Activated CD8-positive, alpha-beta memory T cell treated with anti-CD3 and anti-CD28 coated beads, Interleukin-2, amount 50 U/mL, for 24 hours (primary cell): ENCODE measurements around the gene MUS81.
A peak's percentile ranks its signal among the peaks of the same experiment; 100 is the strongest.
"Not testable (repeated sequence)": the region's sequence is repeated elsewhere in the genome, so short reads cannot be mapped to it uniquely, and the experiment has no call there.

Experiments used
- DNase-seq: peaks from one replicate; pipeline ENCODE4 v3.0.0-alpha.2; 2020; ENCODE audit errors: extremely low read depth

Gene MUS81, protein sequence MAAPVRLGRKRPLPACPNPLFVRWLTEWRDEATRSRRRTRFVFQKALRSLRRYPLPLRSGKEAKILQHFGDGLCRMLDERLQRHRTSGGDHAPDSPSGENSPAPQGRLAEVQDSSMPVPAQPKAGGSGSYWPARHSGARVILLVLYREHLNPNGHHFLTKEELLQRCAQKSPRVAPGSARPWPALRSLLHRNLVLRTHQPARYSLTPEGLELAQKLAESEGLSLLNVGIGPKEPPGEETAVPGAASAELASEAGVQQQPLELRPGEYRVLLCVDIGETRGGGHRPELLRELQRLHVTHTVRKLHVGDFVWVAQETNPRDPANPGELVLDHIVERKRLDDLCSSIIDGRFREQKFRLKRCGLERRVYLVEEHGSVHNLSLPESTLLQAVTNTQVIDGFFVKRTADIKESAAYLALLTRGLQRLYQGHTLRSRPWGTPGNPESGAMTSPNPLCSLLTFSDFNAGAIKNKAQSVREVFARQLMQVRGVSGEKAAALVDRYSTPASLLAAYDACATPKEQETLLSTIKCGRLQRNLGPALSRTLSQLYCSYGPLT

DNA sequence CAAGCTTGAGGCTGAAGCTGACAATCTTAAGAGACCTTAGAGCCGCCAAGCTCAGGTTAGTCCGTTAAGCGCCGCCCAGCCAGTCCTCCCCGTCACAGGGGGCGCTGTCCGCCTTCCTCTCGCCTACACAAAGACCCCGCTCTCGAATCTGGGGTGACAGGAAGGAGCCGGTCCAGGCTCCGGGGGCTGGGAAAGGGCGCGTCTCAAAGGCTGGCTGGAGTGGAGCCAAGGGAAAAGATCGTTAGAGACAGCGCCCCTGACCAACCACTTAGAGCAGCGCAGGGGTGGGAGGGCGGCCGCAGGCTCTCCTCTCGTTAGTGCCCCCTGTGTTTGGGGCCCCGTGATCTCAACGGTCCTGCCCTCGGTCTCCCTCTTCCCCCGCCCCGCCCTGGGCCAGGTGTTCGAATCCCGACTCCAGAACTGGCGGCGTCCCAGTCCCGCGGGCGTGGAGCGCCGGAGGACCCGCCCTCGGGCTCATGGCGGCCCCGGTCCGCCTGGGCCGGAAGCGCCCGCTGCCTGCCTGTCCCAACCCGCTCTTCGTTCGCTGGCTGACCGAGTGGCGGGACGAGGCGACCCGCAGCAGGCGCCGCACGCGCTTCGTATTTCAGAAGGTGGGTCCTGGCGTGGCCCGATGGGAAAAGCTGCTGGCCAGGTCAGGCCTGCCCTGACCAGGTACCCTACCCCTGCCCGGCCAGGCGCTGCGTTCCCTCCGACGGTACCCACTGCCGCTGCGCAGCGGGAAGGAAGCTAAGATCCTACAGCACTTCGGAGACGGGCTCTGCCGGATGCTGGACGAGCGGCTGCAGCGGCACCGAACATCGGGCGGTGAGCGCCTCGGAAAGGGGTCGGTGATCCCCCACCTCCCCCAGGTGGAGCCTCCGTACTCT lies at the start of gene MUS81:
Gene MUS81 (plus strand): TSS at position 156 of the 887 bp plus-strand sequence. CDS start 321 bp downstream, at position 477.
- peak; percentile 93 for DNase-seq

DNA sequence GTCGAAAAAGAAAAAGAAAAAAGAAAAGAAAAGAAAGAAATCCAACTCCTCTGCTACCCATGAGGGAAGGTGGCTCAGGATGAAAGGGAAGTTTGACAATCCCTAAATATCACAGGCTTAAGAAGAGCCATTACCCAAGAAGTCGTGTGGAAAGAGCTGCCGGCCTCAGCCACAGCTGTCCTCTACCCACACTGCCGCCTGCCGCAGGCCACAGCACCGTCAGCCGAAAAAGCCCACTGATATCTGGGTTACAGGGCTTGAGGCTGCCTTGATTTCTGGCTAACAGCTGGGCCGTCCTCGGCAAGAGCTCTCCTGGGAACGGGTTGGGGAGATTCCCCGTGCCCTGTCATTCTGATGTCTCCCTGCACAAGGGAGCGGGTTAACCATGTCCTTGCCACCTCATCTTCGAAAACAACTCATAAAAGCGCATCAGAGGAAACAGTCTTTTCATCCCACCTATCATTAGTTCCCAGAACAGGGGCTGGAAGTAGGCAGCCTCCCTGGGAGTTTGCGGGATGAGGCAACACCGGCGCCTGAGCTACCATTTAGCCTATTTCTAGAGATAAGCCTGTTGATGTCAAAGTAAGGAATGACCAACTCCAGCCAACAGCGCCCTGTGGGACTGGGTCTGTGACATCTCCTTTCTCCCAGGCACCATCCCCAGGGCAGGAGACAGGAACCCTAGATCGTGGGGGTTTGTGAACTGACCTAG lies 48.3 kb upstream of the MUS81 start:
- no peak for DNase-seq

DNA sequence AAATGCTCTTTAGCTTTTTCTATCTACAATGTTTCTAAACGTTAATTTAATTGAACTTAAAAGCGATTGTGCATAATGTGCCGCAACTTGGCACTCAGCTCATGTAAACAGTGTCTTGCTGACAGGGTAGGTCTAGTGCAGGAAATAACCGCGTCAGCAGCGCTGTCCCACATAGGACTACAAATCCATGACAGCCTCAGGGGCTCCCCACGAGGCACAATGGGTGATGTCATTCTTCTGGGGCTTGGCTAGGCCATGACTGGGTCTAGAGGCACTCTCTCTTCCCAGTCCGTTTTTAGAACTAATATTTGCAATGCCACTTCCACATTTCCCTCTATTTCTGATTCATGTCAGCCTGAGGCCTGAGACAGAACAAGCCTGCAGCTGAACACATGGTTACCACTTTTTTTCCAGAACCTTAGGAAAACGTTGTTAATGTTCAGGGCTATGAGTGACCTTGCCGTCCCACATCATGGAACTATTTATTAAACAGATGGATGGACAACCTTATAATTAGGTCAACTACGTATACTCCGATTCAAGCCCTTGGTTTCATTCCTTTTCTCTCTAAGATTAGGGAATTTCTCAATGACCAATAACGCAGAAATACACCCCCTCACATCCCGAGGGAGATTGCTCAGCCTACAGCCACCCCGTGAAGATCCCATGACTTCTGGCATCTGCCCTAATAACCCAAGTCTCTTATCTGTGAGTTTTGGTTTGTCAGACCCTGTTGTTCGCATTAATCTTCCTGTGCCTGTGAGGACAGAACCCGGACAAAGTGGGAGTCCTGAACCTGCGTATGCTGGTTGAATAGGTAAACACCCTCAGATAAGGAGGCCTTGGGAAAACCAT lies 45.9 kb upstream of the MUS81 start:
- no peak for DNase-seq

DNA sequence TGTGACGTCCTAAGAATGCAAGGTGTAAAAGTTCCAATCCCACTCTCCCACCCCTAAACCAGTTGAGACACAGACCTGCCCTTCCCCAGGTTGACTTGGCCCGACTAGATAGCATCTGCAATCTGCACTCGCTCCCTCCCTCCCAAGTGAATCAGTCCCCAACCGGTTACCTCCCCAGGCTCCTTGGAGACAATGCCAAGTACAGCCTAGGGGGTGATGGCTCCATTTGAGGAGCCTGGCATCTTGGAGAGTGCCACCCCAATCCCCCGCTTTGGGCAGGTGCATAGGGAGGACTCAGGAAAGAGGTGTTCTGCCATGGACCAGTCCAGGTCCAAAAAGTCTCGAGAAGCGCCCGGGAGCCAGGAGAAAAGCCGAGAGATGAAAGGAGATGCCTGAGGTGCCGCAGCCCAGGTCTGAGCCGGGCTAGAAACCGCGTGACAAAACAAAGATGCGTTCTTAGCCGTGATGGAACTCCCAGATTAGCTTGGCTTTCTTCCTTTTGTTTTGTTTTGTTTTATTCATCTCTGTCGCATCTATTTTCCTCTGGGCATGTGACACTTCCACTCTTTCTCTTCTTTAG lies 45.2 kb upstream of the MUS81 start:
- DNase-seq = no peak

DNA sequence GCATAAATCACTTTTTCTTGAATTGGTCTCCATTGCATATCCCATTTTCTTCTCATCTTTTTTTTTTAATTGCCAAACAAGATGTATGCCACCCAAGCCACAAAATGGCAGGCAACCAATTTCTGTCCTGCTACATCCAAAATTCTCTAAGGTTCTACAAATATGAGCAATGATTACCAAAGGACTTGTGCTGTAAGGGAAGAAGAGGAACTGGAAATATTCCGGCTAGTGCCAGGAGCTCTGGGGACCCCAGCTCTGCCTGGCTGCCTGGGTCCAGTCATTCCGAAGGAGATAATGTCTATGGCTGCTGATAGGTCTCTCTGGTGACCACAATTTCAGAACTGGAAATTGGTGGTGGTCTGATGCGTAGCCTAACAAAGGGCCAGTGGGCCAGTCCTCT lies 43.5 kb upstream of the MUS81 start:
- no peak for DNase-seq

DNA sequence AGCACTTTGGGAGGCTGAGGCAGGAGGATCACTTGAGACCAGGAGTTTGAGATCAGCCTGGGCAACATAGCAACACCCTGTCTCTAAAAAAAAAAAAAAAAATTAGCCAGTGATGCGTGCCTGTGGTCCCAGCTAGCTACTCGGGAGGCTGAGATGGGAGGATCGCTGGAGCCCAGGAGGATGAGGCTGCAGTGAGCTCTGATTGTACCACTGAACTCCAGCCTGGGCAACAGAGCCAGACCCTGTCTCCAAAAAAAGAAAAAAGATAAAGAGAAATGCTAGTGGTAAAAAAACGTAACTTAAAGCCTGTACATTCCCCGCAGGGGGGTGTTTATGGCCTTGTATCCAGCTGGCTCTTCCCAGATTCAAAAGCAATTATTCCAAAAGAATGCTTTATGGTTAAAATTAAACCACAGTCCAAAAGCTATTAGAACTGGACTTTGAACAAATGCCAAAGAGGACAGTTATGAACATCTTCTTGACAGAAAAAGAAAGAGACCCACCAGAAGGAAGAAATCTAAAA lies 42.9 kb upstream of the MUS81 start:
- no peak for DNase-seq

DNA sequence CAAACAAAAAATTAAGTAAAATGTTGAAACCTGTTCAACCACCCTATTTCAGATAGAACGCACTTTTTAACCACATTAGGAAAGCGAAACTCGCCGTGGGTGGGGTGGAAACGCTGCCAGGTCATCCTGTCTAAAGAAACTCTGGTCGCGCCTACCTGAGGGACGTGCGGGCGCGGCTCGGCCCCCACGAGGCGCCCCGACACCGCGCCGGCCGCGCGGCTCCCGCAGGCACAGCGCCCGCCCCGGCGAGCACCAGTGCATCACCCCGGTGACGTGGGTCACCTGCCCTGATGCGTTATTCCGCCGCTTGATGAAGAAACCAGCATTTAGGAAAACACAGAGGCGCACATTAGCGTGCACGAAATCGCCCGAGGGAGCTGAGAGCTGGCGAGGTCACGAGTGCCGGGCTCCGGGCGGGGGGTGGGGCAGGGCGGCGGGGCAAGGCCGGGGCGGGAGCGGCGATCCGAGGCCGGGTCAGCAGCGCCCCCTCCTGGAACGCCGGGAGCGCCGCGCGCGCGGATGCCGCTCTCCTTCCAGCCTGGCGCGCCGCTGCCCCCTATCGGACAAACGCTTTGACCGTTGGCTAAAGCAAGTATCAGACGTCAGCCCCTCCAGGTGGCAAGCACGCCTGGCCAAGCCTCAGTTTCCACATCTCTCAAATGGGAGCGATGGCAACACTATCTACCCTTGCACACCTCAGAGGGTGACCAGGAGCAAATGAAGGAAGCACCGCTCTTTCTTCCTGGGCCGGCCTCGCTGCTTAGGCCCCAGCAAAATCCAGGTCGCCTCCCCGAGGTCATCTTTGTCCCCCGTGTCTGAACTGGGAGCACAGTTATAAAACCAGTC lies 42.2 kb upstream of the MUS81 start:
- peak; percentile 87 for DNase-seq

DNA sequence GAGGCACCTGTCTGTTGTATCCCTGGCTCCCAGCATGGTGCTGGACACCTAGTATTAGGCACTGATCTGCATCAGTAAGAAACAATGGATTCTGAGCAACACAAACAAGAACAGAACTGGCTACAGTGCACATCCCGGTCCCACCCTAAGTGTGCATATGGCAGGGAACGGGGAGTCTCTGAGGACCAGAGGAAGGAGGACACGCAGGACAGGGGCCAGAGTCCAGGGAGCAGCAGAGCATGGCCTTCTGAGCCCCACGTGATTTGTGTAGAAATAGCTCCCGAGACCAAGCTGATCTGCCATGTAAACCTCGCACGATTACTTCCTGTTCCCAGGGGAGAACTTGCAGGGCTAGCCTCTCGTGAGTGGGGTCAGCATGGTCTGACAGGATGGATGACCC lies 39.1 kb upstream of the MUS81 start:
- no peak for DNase-seq

DNA sequence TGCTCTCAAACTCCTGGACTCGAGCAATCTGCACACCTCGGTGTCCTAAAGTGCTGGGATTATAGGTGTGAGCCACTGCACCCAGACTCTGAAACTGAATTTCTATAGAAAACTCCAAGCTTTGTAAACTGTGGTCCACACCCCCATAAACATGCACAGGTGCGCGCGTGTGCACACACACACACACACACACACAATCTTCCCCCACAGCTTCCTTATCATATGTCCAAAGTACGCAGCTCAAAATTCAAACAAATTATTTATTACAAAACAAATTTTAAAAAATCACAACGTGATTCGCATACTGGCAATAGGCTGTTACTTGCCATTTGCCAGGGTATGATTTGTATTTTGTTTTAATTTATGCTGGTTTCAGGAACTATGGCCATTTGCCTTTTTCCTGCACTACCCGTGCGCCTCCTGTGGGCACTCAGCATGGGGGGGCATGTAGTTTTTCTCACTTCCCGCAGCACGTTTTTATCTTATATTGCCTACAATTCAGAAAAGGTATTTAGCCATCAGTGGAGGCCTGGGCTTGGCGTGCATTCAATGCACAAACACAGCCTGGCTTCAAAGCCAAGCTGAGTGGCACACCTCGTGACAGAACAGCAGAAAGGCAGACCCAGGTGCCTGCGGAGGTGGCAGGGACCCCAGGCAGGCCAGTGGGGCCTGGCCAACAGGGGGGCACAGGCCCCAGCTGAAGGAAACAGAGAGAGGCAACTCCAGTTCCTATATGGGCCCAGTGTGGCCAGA lies 37.3 kb upstream of the MUS81 start:
- DNase-seq = no peak

DNA sequence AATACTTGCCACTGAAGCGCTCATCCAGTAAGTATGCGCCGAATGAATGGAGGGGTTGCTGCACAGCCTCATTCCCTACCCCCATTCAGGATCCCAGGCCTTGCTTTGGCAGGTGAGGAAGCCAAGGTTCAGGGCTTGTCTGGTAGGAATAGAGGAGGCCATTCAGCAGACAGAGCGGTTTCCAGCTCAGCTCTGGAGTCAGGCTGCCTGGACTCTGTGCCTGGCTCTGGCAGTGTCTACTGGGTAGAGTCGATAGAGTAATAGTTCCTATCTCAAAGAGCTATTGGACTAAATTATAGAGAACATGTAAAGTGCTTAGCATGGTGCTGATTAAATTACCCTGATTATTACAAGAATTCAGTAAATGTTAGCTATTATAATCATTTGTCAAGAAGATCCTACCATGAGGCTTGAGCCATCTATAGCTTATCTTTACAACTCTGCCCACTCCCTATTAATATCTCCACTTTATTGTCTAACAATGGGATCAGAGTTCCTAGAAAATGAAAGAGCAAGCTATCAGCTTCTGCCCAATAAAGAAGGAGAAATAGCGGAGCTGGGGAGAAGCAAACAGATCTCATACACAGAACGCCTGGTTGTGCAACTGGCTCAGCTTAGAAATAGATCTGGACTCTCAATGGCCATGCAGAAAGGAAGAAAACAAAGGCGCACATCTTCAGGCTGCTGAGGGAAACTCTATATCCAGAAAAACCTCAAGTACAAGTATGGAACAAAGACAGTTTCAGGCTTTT lies 33.1 kb upstream of the MUS81 start:
- DNase-seq = no peak

DNA sequence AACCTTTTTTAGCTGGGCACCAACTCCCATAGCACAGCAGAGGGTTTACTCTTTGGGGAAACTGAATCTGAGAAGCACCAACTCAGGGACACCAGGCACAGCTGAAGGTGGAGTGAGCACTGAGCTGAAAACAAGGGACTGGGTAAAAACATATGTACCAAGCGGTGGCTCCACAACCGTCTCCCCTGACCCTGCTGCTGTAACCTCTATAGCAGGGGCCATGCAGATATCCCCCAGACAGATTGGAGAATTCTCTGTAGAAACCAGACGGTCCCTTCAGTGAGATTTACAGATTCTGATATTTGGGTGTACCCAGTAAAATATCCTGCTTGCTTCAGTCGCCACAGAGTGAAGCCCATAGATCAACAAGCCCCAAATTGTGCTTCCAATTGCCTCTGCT lies 30.8 kb upstream of the MUS81 start:
- no peak for DNase-seq

DNA sequence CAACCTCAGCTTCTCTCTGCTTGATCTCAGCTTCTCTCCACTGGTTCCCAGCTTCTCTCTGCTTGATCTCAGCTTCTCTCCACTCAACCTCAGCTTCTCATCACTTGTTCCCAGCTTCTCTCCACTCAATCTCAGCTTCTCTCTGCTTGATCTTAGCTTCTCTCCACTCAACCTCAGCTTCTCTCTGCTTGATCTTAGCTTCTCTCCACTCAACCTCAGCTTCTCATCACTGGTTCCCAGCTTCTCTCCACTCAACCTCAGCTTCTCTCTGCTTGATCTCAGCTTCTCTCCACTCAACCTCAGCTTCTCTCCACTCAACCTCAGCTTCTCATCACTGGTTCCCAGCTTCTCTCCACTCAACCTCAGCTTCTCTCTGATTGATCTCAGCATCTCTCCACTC lies 28.0 kb upstream of the MUS81 start:
- not testable (repeated sequence) for DNase-seq

DNA sequence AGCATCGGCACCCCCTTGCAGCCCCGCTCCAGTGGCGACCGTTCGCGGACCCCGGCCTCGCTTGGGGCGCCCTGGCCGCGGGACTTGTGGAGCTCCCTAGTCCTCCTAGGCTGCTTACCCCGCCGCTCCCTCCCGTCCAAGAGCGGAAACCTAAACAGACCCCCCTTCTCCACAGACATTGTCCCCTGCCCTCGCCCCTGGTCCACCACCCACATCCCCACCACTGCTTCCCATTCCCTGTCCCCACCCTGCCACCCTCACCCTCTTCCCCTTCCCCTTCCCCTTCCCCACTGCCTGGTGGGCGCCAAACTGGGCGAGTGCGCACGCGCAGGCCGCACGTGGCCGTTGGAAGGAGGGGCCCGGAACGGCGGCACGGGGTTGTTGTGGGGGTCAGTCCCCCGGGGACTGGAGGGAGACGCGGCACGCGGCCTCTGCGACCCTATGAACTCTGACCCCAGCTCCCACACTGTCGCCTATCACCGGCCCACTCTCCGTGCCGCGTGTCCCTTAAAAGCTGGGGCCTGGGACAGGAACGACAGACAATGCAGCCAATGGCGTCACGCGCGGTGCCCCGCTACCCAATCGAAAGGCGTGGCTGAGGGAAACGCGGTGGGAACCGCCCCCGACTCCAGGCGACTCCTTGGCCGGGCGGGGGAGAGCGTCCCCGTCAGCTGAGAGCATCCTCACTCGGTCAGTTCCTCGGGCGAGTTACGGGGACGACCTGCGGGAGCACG lies 26.8 kb upstream of the MUS81 start, which contains the start of gene SNX32:
Gene SNX32 (plus strand): TSS at position 667 of the 734 bp plus-strand sequence. CDS start 103 bp downstream, outside the sequence.
- DNase-seq = peak; percentile 90

DNA sequence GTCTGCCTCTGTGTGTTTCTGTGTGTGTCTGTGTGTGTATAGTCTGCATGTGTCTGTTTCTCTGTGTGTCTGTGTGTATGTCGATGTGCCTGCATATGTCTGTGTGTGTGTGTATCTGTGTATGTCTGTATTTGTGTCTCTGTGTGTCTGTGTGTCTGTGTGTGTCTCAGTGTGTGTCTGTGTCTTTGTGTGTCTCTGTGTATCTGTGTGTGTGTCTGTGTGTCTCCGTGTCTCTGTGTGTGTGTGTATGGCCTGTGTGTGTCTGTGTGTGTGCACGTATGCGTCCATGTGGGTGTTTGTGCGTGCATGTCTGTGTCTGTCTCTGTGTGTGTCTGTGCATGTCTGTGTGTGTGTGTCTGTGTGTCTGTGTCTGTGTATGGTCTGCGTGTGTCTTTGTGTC lies 26.0 kb upstream of the MUS81 start:
- DNase-seq = no peak

DNA sequence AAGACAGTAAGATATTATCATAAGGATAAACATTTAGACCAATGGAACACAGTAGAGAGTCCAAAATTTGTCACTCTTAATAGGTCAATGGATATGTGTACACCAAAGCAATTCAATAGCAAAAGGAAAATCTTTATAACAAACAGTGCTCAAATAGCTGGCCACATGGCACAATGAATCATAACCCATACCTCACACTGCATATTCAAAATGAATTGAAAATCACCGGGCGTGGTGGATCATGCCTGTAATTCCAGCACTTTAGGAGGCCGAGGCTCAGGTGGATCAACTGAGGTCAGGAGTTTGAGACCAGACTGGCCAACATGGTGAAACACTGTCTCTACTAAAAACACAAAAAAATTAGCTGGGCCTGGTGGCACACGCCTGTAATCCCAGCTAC lies 18.1 kb upstream of the MUS81 start:
- DNase-seq = no peak

DNA sequence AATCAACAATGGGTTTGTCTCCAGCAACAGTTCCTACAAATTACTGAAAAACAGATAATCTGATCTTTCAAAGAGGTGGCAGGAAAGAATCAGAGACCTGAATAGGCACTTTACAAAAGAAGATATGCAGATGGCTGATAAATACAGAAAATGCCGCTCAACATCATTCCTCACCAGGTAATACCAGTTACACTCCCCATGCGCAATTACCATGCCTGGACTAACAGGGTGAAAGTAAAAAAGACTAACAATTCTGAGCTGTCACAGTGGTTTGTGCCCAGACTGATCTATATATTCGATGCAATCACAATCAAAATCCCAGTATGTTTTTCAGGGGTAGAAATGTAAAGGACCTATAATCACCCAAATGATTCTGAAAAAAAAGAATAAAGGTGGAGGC lies 16.4 kb upstream of the MUS81 start:
- DNase-seq = no peak

DNA sequence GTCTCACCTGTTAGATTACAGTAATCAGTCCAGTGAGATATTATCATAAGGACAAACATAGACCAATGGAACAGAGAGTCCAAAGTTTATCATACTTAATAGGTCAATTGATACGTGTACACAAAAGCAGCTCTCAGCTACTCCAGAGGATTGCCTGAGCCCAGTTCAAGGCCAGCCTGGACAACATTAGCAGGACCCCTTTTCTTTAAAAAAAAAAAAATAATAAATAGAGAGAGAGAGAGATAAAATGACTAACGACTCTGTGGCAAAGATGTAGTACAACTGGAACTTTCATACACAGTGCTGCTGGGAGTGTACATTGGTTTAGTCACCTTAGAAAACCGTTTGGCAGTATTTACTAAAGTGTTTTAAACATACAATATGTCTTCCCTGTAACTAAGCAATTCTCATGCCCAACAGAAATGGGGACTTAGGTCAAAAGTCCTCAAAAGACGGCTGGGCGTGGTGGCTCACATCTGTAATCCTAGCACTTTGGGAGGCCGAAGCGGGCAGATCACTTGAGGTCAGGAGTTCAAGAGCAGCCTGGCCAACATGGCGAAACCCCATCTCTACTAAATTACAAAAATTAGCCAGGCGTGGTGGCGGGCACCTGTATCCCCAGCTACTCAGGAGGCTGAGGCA lies 15.9 kb upstream of the MUS81 start:
- no peak for DNase-seq
